HG03103 (cell line): ENCODE data around the gene MBD5.

Experiments
- ATAC-seq: cut with Tn5 transposase; IDR thresholded peaks from one replicate; pipeline ENCODE4 v1.9.1; 2021; ENCODE audit warnings: low read depth; ENCODE audit not compliant: unreplicated experiment

MBD5 gene

GRCh38 chr2:148106331-148106730 is 85.4 kb downstream of the MBD5 start:
- ATAC-seq = no peak

DNA sequence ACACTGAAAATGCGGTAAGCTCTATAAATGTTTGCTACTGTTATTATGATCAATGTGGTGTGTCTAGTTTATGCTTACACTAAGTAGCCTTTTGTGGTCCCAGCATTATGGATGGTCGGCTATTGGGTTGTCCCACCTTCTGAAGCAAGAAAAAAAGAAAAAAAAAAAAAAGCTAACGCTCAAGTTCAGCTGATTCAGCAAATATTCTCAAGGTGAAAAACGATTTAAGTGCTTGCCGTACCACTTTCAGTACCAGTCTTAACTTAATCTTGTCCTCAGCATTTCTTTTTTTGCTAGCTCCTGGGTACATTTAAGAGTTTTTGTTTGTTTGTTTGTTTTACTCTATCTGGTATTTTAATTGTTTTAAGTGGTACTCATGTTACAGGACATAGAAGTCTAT is 87.5 kb downstream of the MBD5 start:
- ATAC-seq = no peak

DNA sequence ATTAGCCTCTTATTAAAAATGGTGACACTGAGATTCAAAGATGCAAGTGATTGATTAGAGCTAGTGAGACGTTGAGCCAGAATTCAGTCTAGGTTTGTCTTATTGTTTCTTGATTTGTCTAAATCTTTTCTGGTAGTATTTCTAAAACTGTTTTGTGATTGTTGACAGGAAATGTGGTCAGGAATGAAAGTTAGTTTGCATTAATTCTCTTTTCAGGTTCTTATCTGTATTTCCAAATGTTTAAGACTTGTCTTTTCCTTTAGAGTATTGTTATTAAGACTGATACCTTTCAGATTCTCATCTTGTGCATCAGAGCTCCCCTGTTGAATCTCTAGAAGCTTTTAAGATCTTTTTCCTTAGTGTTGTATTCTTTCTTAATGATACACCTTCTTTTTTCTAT is 89.3 kb downstream of the MBD5 start:
- no peak for ATAC-seq

GRCh38 chr2:148122788-148123187 is 101.9 kb downstream of the MBD5 start:
- no peak for ATAC-seq

DNA sequence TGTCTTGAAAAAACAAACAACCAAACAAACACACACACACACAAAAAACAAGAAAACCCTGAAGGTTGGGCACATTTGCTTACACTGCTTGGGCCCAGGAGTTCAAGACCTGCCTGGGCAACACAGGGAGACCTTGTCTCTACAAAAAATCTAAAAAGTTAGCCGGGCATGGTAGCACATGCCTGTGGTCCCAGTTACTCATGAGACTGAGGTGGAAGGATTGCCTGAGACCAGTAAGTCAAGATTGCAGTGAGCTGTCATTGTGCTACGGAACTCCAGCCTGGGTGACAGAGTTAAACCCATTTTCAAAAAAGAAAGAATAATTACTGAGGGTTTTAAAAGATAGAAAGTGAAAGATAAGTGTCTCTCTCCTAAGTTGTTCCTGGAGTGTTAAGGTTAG is 103.4 kb downstream of the MBD5 start:
- ATAC-seq = no peak

GRCh38 chr2:148130581-148130980 is 109.7 kb downstream of the MBD5 start:
- no peak for ATAC-seq

GRCh38 chr2:148132412-148132811 is 111.5 kb downstream of the MBD5 start:
- ATAC-seq = no peak

GRCh38 chr2:148135705-148136104 is 114.8 kb downstream of the MBD5 start:
- no peak for ATAC-seq

DNA sequence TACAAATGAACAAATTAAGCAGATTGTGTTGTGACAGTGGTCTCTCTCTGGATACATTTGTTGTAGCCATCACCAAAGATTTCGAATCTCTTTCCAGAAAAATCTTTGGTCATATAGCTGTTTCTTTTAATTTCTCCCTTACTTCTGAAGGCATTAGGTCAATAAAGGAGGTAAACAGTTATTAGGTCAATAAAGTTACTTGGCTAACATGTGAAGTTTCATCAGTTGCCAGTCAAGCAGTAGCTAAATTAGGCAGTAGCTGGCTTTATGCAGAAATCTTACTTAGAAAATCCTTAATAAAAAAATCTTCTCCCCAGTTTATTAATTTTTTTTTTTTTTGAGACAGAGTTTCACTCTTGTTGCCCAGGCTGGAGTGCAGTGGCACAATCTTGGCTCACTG is 115.5 kb downstream of the MBD5 start:
- ATAC-seq = no peak

- ATAC-seq = no peak
Measured at GRCh38 chr2:148161909-148162435, 141.1 kb downstream of the MBD5 start.

DNA sequence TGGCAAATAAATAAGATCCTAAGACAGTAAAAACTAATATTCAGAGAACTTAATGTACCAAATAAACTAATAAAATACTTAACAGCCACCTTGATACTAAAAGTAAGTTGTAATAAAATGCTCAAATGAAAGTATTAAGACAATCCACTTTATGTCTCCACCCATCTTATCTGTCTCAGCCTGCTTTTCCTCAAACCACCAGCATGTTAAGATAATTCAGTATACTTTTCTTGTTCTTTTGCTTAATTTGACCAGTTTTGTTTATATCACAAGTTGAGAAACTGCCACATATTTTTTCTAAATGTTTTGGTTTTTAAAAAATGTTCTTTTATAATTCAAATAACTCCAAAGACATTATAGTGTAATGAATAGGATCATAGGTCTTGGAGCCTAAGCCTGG is 142.0 kb downstream of the MBD5 start:
- no peak for ATAC-seq

GRCh38 chr2:148165975-148166374 is 145.1 kb downstream of the MBD5 start:
- no peak for ATAC-seq

GRCh38 chr2:148167241-148167766 is 146.4 kb downstream of the MBD5 start:
- ATAC-seq = no peak

GRCh38 chr2:148167855-148168254 is 147.0 kb downstream of the MBD5 start:
- ATAC-seq = no peak

GRCh38 chr2:148172131-148172753 is 151.4 kb downstream of the MBD5 start:
- no peak for ATAC-seq

GRCh38 chr2:148173168-148173567 is 152.3 kb downstream of the MBD5 start:
- no peak for ATAC-seq

- ATAC-seq = no peak
Measured at GRCh38 chr2:148177559-148177958, 156.7 kb downstream of the MBD5 start.

DNA sequence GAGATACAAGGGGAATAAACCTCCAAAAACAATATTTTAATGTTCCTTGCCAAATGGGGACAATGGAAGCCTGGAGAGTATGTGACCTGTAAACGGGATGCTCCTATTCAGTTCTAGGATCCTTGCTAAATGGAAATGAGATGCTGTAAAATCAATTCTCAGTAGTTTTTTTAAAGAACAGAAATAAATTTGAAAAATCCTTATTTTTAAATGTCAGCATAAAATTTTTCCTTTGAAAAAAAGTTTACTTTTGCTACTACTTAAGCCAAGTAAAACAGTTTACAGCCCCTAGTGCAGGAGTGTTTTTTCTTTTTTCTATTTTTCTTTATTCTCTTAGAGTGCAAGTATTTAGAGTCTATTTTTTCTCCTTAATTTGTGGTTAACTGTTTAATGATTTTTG is 158.8 kb downstream of the MBD5 start:
- no peak for ATAC-seq

DNA sequence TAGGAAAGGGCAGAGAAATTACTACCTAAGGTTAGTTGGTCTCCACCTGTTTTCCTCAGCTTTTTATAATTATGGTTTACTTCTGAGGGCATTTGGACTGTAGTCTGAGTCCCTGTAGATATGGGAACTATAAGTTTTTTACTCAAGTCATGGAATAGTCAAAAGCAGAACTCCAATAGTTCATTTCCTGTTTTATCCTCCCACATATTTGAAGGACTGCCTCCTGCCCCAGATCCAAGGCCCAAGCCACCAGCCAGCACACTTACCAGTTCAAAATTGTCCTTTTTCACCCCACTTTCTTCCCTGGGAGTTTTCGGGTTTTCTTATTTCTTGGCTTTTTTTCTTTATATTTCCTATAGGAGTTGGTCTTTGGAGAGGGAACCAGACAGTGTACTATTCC is 164.1 kb downstream of the MBD5 start:
- ATAC-seq = no peak

DNA sequence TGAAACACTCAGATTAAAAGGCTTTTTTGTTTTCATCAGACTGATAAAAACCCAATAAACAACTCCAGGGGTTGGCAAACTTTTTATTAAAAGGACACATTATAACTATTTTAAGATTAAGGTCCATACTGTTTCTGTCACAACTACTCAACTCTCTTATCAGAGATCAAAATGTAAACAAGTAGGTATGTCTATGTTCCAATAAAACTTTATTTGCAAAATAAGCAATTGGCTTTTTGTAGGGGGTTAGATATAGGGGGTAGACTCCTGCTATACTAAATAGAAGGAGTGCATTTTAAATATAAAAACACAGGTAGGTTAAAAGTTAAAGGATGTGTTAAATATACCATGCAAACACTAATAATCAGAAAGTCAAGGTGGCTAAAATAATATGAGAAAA is 174.0 kb downstream of the MBD5 start:
- no peak for ATAC-seq

GRCh38 chr2:148201075-148202004 is 180.4 kb downstream of the MBD5 start:
- no peak for ATAC-seq

DNA sequence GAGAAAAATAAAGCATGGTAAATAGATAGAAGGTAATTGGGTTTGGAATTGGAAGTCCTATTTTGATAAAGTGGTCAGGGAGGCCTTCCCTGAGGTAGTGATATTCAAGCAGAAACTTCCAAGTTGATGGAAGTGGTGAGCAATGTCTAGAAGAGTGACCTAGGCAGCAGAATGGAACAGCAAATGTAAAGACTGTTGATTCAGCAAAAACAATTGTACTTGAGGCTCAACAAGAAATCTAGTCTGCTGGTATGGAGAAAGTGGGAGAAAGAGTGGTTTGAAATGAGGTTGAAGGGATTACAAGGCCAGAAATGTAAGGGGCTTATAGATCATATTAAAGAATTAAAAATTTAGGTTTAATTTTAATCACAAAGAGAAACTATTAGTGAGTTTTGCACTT is 181.3 kb downstream of the MBD5 start:
- ATAC-seq = no peak
